ENCODE results near the gene RNU11.

- TF ChIP-seq POLR2A (IDR thresholded peaks at IDR 0.05; ENCODE audit: low read length): peak; percentile 100
- no peak for TF ChIP-seq GATA1 (IDR thresholded peaks at IDR 0.05; ENCODE audit: low read depth, low read length)
Observed at GRCh38 chr1:28648474-28649198, at the start of gene RNU11.

Data from erythroblast (primary cell).